RWPE2 (cell line): Measurements from ENCODE around the gene C1GALT1.

ENCODE experiments used
- ATAC-seq: fragments of 200-7000 bp; cut with Tn5 transposase; 3 replicates; pipeline ENCODE4 v1.9.1; 2021; ENCODE audit warnings: low read depth
- DNase-seq: peaks from one replicate; pipeline ENCODE4 v3.0.0-alpha.2; 2020; ENCODE audit warnings: low spot score
- H3K27ac ChIP-seq: fragments of 450-650 bp; 2 replicates; pipeline ENCODE4 v1.5.1; 2017; ENCODE audit warnings: mild to moderate bottlenecking; ENCODE audit not compliant: poor library complexity, severe bottlenecking
- H3K27me3 ChIP-seq: fragments of 250-450 bp; sonication (Bioruptor Pico); 2 replicates; pipeline ENCODE4 v1.5.1; 2021; ENCODE audit warnings: mild to moderate bottlenecking, moderate library complexity; ENCODE audit not compliant: insufficient read depth, poor library complexity, severe bottlenecking
- H3K36me3 ChIP-seq: fragments of 250-450 bp; sonication (Bioruptor Pico); 2 replicates; pipeline ENCODE4 v1.5.1; 2020; ENCODE audit warnings: low read depth, mild to moderate bottlenecking, moderate library complexity
- H3K4me1 ChIP-seq: fragments of 250-450 bp; sonication (Bioruptor Pico); 2 replicates; pipeline ENCODE4 v1.5.1; 2021; ENCODE audit warnings: mild to moderate bottlenecking, moderate library complexity; ENCODE audit not compliant: insufficient read depth, poor library complexity, severe bottlenecking
- H3K4me3 ChIP-seq: fragments of 250-450 bp; sonication (Bioruptor Pico); 2 replicates; pipeline ENCODE4 v1.5.1; 2021; ENCODE audit warnings: mild to moderate bottlenecking, moderate library complexity; ENCODE audit not compliant: severe bottlenecking
- H3K9me3 ChIP-seq: fragments of 250-450 bp; sonication (Bioruptor Pico); 2 replicates; pipeline ENCODE4 v1.5.1; 2021; ENCODE audit warnings: mild to moderate bottlenecking, moderate library complexity; ENCODE audit not compliant: severe bottlenecking
- TF ChIP-seq, protein P1 (sequence below): fragments of 450-650 bp; IDR thresholded peaks from one replicate; pipeline ENCODE4 v1.5.1; 2017; ENCODE audit warnings: mild to moderate bottlenecking, moderate library complexity; ENCODE audit not compliant: poor library complexity, severe bottlenecking

C1GALT1 gene

DNA sequence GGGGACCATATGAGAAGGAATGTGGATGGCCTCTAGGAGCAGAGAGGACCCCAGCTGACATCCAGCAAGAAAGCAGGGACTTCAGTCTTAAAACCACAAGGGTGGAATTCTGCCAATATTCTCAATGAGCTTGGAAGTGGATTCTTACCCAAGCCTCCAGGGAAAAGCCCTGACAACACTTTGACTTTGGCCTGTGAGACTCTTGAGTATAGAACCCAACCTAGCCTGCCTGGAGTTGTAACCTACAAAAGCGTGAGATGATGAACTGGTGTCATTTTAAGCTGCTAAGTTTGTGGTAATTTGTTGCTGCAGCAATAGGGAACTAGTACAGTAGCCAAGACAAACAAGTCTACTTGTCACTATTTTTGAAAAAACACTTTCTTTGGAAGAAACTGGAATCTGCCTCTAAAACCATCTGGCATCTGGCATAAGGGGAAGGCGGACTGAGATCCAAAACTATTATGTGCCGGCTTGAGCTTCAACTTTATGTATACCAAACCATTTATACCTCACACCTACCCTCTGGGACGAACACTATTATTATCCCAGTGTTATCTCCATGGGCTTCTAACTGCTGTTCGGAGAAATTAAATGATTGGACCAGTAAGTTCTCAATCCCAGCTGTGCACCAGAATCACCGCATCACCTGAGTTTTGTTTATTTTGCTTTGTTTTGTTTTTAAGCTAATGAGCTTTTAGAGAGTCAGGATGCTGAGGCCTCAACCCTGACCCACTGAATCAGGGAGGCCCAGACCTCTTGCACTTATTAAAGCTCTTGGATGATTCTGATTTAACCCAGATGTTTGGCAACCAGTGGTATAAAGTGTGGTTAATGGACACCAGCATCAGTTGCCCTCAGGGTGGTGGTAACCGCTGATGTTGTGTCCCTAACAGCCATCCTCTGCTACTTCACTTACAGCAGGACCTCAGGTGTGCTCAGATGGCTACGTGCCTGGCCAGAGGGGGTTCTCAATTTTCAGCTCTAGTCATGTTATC lies 83.0 kb downstream of the C1GALT1 start:
- no peaks in the 10 kb centered on the region for H3K9me3 ChIP-seq
- no peak overlapping the region for H3K4me3 ChIP-seq
- H3K27ac ChIP-seq = no peak overlapping the region
- no peak for ATAC-seq
- no peak for DNase-seq
- no peaks in the 10 kb centered on the region for H3K27me3 ChIP-seq
- H3K4me1 ChIP-seq = no peaks in the 10 kb centered on the region
- no peaks in the 10 kb centered on the region for H3K36me3 ChIP-seq
- TF ChIP-seq, protein P1, sequence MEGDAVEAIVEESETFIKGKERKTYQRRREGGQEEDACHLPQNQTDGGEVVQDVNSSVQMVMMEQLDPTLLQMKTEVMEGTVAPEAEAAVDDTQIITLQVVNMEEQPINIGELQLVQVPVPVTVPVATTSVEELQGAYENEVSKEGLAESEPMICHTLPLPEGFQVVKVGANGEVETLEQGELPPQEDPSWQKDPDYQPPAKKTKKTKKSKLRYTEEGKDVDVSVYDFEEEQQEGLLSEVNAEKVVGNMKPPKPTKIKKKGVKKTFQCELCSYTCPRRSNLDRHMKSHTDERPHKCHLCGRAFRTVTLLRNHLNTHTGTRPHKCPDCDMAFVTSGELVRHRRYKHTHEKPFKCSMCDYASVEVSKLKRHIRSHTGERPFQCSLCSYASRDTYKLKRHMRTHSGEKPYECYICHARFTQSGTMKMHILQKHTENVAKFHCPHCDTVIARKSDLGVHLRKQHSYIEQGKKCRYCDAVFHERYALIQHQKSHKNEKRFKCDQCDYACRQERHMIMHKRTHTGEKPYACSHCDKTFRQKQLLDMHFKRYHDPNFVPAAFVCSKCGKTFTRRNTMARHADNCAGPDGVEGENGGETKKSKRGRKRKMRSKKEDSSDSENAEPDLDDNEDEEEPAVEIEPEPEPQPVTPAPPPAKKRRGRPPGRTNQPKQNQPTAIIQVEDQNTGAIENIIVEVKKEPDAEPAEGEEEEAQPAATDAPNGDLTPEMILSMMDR = no peak

DNA sequence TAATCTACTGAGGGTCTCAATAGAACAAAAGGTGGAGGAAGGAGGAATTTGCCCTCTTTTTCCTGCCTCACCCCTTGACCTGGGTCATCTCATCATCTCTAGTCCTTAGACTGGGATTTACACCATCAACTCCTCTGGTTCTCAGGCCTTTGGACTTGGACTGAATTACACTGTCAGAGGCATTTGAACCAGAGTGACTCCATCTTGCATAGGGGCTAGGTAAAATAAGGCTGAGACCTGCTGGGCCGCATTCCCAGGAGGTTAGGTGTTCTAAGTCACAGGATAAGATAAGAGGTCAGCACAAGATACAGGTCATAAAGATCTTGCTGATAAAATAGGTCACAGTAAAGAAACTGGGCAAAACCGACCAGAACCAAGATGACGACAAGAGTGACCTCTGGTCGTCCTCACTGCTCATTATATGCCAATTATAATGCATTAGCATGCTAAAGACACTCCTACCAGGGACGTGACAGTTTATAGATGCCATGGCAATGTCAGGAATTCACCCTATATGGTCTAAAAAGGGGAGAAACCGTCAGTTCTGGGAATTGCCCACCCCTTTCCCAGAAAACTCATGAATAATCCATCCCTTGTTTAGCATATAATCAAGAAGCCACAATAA lies 84.0 kb downstream of the C1GALT1 start:
- TF ChIP-seq, protein P1 = no peak
- no peaks in the 10 kb centered on the region for H3K4me1 ChIP-seq
- H3K36me3 ChIP-seq = no peaks in the 10 kb centered on the region
- H3K27me3 ChIP-seq = no peaks in the 10 kb centered on the region
- no peaks in the 10 kb centered on the region for H3K9me3 ChIP-seq
- H3K27ac ChIP-seq = no peak overlapping the region
- DNase-seq = no peak
- ATAC-seq = no peak
- no peak overlapping the region for H3K4me3 ChIP-seq

DNA sequence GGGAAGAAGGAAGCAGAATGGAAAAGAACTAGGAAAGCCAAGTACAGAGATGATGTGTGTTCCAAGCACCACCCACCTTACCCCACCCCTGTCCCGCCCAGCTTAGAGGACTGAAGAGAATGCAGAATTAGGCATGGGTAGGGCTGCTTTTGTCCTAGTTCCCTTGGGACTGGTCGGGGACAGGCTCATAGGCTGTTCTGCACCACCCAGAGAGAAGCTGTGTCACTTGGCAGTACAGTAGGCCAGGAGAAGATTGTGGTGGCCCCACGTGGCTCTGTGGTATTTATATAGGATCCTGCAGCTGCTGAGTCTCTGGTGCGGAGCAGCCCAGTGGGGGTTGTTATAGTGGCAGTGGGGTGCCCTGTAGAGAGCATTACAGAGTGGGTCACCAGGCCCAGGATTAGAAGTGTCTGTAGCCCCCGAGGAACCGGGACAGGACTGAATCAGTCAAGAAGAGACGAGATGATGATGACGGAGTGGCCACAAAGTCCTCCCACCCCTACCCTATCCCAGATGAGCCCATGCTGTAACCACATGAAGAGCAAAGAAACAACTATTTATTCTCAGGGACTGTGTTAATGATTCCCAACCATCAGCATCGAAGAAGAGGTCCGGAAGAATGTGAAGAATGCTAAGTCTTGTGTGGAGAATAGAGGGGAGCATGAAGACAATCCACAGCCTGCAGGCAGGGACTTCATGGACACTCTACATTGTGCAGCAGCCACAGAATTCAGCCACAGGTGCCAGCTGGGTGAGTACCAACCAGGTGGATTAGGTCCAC lies 88.9 kb downstream of the C1GALT1 start:
- DNase-seq = no peak
- H3K27ac ChIP-seq = no peak overlapping the region
- TF ChIP-seq, protein P1 = no peak
- H3K36me3 ChIP-seq = no peaks in the 10 kb centered on the region
- no peak for ATAC-seq
- no peaks in the 10 kb centered on the region for H3K4me1 ChIP-seq
- no peak overlapping the region for H3K4me3 ChIP-seq
- no peaks in the 10 kb centered on the region for H3K9me3 ChIP-seq
- no peaks in the 10 kb centered on the region for H3K27me3 ChIP-seq

DNA sequence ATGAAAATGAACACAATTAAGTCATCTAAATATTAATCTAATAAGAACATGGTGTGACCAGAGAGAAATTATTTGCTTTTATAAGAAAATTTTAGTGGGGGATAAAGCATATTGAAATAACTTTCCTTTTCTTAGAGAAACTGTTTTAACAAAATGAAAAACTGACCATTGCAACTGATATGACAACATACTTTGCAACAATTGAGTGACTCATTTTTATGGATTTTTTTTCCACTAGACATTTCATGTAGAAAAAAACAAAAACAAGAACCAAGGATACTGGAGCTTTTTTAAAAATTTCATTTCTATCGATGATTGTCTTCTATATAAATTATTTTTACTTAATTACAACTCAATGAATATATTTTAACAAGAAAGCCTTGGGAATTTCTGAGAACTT lies 90.0 kb downstream of the C1GALT1 start:
- Histone ChIP-seq H3K4me1 (no peaks in the 10 kb centered on the region), H3K27ac (no peak overlapping the region), H3K36me3 (no peaks in the 10 kb centered on the region), H3K9me3 (no peaks in the 10 kb centered on the region), H3K27me3 (no peaks in the 10 kb centered on the region), H3K4me3 (no peak overlapping the region)
- TF ChIP-seq, protein P1 = no peak
- DNase-seq (no peak), ATAC-seq (no peak)
